Liver (tissue), 9 donors: ENCODE measurements around the gene LRP3. TPM values are rescaled to one million over a fixed set of nuclear protein-coding genes. Genes with fewer than 3 reads are reported as not detected.

ENCODE experiments used
- DNase-seq: peaks from one replicate; pipeline ENCODE4 v3.0.0-alpha.2; 2017; ENCODE audit warnings: low spot score
- H3K27ac ChIP-seq, 2 donors: one replicate each; pipeline ENCODE4 v1.7.0; 2013; ENCODE audit warnings: inconsistent platforms in 2 of 2, low read length in 2 of 2, control low read depth in 1 of 2, low read depth in 1 of 2, mild to moderate bottlenecking in 1 of 2
- H3K27me3 ChIP-seq, 4 donors: one replicate each; pipeline versions ENCODE4 v1.6.1 to v1.7.0; 2013; ENCODE audit warnings: low read length in 3 of 4, inconsistent platforms in 1 of 4, mild to moderate bottlenecking in 1 of 4, moderate library complexity in 1 of 4; ENCODE audit not compliant: control insufficient read depth in 4 of 4, insufficient read depth in 4 of 4
- H3K36me3 ChIP-seq, 4 donors: one replicate each; pipeline versions ENCODE4 v1.6.1 to v1.7.0; 2013; ENCODE audit warnings: low read length in 3 of 4, mild to moderate bottlenecking in 3 of 4, low read depth in 1 of 4, moderate library complexity in 1 of 4; ENCODE audit not compliant: control insufficient read depth in 4 of 4, insufficient read depth in 3 of 4
- H3K4me1 ChIP-seq, 4 donors: one replicate each; pipeline versions ENCODE4 v1.6.1 to v1.7.0; 2013; ENCODE audit warnings: low read length in 3 of 4, mild to moderate bottlenecking in 3 of 4, moderate library complexity in 1 of 4; ENCODE audit not compliant: control insufficient read depth in 4 of 4, insufficient read depth in 4 of 4
- H3K4me3 ChIP-seq, 3 donors: one replicate each; pipeline versions ENCODE4 v1.6.1 to v1.7.0; 2013; ENCODE audit warnings: low read length in 3 of 3, control low read depth in 1 of 3, low read depth in 1 of 3, mild to moderate bottlenecking in 1 of 3
- H3K9ac ChIP-seq, 2 donors: one replicate each; pipeline ENCODE4 v1.7.0; 2013; ENCODE audit warnings: low read length in 2 of 2, mild to moderate bottlenecking in 2 of 2, moderate library complexity in 2 of 2, control low read depth in 1 of 2, low read depth in 1 of 2
- H3K9me3 ChIP-seq, 4 donors: one replicate each; pipeline versions ENCODE4 v1.6.1 to v1.7.0; 2013; ENCODE audit warnings: low read length in 3 of 4; ENCODE audit not compliant: control insufficient read depth in 4 of 4
- EGR1 ChIP-seq, 2 donors: IDR thresholded peaks; 2 replicates each; pipeline ENCODE4 v1.6.1; 2016 to 2018; ENCODE audit warnings: antibody characterized with exemption in 2 of 2, low read depth in 2 of 2
- FOXA1 ChIP-seq: IDR thresholded peaks from 2 replicates; pipeline ENCODE4 v1.6.1; 2016; ENCODE audit warnings: antibody characterized with exemption
- FOXA2 ChIP-seq: IDR thresholded peaks from 2 replicates; pipeline ENCODE4 v1.6.1; 2016; ENCODE audit warnings: antibody characterized with exemption
- GABPA ChIP-seq, 2 donors: IDR thresholded peaks in 1 of 2; conservative IDR thresholded peaks in 1 of 2; 2 replicates each; pipeline ENCODE4 v1.6.1; 2016; ENCODE audit warnings: antibody characterized with exemption in 2 of 2, mild to moderate bottlenecking in 1 of 2, moderate library complexity in 1 of 2
- HNF4A ChIP-seq, 2 donors: conservative IDR thresholded peaks; 2 replicates each; pipeline ENCODE4 v1.6.1; 2016; ENCODE audit warnings: antibody characterized with exemption in 2 of 2, mild to moderate bottlenecking in 2 of 2
- JUND ChIP-seq, 2 donors: IDR thresholded peaks; 2 replicates each; pipeline ENCODE4 v1.6.1; 2016; ENCODE audit warnings: antibody characterized with exemption in 2 of 2
- NR2F2 ChIP-seq: IDR thresholded peaks from 2 replicates; pipeline ENCODE4 v1.6.1; 2016; ENCODE audit warnings: antibody characterized with exemption
- TAF1 ChIP-seq: conservative IDR thresholded peaks from 2 replicates; pipeline ENCODE4 v1.6.1; 2016; ENCODE audit warnings: antibody characterized with exemption, mild to moderate bottlenecking
- WGBS: extraction: QIAGEN DNeasy Blood & Tissue Kit; methylation state at CpG from one replicate; pipeline ENCODE4 v1.1.7; 2013; 5-methylcytosine and 5-hydroxymethylcytosine counted together
- polyA plus RNA-seq, 2 donors: library from polyadenylated mRNA; stranded (reverse) in 1 of 2; unstranded in 1 of 2; fragments of 200-250 nt in 1 of 2; fragments of >200 nt in 1 of 2; fragmentation: Nextera tagmentation in 1 of 2; extraction: Ambion mirVana in 1 of 2; gene quantifications; one replicate each; pipeline versions ENCODE4 v1.2.1 to v1.2.3, GENCODE V29; 2013 to 2015
- total RNA-seq, 2 donors: library from RNA; depleted of rRNA; stranded (reverse); fragments of >200 nt; gene quantifications; one replicate each; pipeline ENCODE4 v1.2.3, GENCODE V29; 2014
- TF ChIP-seq, protein P1 (sequence below): fragments of 150-350 bp; IDR thresholded peaks from 2 replicates; pipeline ENCODE4 v1.5.1; 2017; ENCODE audit warnings: improper control_type of control experiment, low read depth, low read length; ENCODE audit not compliant: missing input control
- TF ChIP-seq, protein P2 (sequence below): IDR thresholded peaks from 2 replicates; pipeline ENCODE4 v1.6.1; 2016; ENCODE audit warnings: antibody characterized with exemption, mild to moderate bottlenecking
- TF ChIP-seq, protein P3 (sequence below): IDR thresholded peaks from 2 replicates; pipeline ENCODE4 v1.6.1; 2016; ENCODE audit warnings: antibody characterized with exemption
- TF ChIP-seq, protein P4 (sequence below): IDR thresholded peaks from 2 replicates; pipeline ENCODE4 v1.6.1; 2016; ENCODE audit warnings: antibody characterized with exemption
- TF ChIP-seq, protein P5 (sequence below): IDR thresholded peaks from 2 replicates; pipeline ENCODE4 v1.6.1; 2016; ENCODE audit warnings: antibody characterized with exemption
- donor health status: healthy.
- donor health status: healthy.
- donor health status: healthy.
- donor health status: healthy.
- donor health status: healthy.

The LRP3 gene
- total and polyA plus RNA-seq, 4 donors = 2.5 to 42.3 (median 15.4) TPM

DNA sequence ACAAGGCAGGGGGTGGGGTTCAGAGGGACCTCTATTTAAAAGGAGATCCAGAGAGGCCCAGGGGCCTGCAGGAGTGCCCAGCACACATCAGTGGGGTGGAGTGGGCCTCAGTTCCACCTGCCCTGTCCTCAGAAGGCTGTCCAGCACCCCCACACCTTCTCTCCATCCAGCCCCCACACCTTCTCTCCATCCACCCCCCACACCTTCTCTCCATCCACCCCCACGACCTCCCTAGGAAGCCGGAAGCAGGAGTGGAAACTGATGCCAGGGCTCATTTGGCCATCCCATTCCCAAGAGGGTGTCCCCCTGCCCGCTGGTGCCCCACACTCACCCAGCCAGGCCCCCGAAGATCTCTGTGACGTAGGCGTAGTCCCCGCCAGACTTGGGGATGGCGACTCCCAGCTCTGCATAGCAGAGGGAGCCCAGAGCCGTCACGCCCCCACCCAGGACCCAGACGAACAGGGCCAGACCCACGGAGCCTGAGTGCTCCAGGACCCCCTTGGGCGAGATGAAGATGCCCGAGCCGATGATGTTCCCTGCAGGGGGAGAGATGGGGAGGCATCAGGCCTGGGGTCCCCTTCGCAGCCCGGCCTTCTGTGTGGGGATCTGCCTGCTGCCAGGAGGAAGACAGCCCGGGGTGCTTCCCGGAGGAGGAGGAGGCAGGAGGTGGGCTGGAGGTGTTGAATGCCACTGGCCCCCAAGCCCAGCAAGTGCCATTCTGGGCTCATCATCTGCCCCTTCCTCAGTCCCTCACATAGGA, 21.5 kb downstream of the LRP3 start:
- Histone ChIP-seq H3K4me3 (no peak overlapping the region), H3K27ac (no peak overlapping the region), H3K9me3 (no peaks in the 10 kb centered on the region), H3K9ac (no peak overlapping the region), H3K4me1 (peaks cover 2 to 13% (median 8%) of the 10 kb centered on the region in 4 donors), H3K36me3 (no peaks in the 10 kb centered on the region), H3K27me3 (no peaks in the 10 kb centered on the region)
- DNase-seq = no peak
- WGBS = 91% methylated on average over 19 of the region's 19 CpGs
- TF ChIP-seq FOXA2 (no peak), NR2F2 (no peak), GABPA (IDR thresholded peaks at IDR 0.05 in 1 of 2, conservative IDR thresholded peaks at IDR 0.05 in 1 of 2) (no peak), EGR1 (IDR thresholded peaks at IDR 0.05; ENCODE audit: low read depth in 2 of 2) (no peak)

DNA sequence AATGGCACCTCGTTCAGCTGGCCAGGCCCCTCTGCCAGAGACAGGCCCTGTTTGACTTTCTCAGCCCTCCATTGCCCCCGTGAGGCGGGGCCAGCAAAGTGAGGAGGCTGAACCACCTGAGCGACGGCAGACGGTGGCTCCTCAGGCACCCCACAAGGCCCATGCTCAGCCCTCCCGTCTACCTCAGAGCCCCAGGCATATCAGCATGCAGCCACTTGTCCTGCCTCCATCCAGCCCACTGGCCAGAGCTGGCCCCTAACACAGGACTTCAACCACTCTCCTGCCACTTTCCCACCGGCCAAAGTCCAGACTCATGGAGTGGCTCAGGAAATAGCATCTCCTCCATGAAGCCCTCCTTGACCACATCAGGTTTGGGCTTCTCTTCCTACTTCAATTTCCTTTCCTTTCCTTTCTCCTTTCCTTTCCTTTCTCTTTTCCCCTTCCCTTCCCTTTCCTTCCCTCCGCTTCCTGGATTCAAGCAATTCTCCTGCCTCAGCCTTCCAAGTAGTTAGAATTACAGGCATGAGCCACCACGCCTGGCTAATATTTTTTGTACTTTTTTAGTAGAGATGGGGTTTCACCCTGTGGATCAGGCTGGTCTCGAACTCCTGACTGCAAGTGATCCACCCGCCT, 22.2 kb downstream of the LRP3 start:
- H3K27me3 ChIP-seq = no peaks in the 10 kb centered on the region
- H3K4me3 ChIP-seq = no peak overlapping the region
- no peak for DNase-seq
- H3K9me3 ChIP-seq = no peaks in the 10 kb centered on the region
- H3K36me3 ChIP-seq = no peaks in the 10 kb centered on the region
- whole genome bisulfite sequencing = 80% methylated on average over 12 of the region's 12 CpGs
- H3K27ac ChIP-seq = no peak overlapping the region
- peaks cover 2 to 13% (median 8%) of the 10 kb centered on the region in 4 donors for H3K4me1 ChIP-seq
- no peak for TF ChIP-seq HNF4A (conservative IDR thresholded peaks at IDR 0.05)
- TF ChIP-seq, protein P1, sequence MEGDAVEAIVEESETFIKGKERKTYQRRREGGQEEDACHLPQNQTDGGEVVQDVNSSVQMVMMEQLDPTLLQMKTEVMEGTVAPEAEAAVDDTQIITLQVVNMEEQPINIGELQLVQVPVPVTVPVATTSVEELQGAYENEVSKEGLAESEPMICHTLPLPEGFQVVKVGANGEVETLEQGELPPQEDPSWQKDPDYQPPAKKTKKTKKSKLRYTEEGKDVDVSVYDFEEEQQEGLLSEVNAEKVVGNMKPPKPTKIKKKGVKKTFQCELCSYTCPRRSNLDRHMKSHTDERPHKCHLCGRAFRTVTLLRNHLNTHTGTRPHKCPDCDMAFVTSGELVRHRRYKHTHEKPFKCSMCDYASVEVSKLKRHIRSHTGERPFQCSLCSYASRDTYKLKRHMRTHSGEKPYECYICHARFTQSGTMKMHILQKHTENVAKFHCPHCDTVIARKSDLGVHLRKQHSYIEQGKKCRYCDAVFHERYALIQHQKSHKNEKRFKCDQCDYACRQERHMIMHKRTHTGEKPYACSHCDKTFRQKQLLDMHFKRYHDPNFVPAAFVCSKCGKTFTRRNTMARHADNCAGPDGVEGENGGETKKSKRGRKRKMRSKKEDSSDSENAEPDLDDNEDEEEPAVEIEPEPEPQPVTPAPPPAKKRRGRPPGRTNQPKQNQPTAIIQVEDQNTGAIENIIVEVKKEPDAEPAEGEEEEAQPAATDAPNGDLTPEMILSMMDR = no peak
- TF ChIP-seq, protein P2, sequence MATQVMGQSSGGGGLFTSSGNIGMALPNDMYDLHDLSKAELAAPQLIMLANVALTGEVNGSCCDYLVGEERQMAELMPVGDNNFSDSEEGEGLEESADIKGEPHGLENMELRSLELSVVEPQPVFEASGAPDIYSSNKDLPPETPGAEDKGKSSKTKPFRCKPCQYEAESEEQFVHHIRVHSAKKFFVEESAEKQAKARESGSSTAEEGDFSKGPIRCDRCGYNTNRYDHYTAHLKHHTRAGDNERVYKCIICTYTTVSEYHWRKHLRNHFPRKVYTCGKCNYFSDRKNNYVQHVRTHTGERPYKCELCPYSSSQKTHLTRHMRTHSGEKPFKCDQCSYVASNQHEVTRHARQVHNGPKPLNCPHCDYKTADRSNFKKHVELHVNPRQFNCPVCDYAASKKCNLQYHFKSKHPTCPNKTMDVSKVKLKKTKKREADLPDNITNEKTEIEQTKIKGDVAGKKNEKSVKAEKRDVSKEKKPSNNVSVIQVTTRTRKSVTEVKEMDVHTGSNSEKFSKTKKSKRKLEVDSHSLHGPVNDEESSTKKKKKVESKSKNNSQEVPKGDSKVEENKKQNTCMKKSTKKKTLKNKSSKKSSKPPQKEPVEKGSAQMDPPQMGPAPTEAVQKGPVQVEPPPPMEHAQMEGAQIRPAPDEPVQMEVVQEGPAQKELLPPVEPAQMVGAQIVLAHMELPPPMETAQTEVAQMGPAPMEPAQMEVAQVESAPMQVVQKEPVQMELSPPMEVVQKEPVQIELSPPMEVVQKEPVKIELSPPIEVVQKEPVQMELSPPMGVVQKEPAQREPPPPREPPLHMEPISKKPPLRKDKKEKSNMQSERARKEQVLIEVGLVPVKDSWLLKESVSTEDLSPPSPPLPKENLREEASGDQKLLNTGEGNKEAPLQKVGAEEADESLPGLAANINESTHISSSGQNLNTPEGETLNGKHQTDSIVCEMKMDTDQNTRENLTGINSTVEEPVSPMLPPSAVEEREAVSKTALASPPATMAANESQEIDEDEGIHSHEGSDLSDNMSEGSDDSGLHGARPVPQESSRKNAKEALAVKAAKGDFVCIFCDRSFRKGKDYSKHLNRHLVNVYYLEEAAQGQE = no peak
- no peak for TF ChIP-seq TAF1
- TF ChIP-seq GABPA (IDR thresholded peaks at IDR 0.05 in 1 of 2, conservative IDR thresholded peaks at IDR 0.05 in 1 of 2) = no peak
- no peak for TF ChIP-seq FOXA1
- TF ChIP-seq FOXA2 = no peak
- TF ChIP-seq JUND (IDR thresholded peaks at IDR 0.05) = no peak
- TF ChIP-seq, protein P3, sequence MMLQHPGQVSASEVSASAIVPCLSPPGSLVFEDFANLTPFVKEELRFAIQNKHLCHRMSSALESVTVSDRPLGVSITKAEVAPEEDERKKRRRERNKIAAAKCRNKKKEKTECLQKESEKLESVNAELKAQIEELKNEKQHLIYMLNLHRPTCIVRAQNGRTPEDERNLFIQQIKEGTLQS = no peak
- TF ChIP-seq, protein P4, sequence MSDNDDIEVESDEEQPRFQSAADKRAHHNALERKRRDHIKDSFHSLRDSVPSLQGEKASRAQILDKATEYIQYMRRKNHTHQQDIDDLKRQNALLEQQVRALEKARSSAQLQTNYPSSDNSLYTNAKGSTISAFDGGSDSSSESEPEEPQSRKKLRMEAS = no peak
- TF ChIP-seq, protein P5, sequence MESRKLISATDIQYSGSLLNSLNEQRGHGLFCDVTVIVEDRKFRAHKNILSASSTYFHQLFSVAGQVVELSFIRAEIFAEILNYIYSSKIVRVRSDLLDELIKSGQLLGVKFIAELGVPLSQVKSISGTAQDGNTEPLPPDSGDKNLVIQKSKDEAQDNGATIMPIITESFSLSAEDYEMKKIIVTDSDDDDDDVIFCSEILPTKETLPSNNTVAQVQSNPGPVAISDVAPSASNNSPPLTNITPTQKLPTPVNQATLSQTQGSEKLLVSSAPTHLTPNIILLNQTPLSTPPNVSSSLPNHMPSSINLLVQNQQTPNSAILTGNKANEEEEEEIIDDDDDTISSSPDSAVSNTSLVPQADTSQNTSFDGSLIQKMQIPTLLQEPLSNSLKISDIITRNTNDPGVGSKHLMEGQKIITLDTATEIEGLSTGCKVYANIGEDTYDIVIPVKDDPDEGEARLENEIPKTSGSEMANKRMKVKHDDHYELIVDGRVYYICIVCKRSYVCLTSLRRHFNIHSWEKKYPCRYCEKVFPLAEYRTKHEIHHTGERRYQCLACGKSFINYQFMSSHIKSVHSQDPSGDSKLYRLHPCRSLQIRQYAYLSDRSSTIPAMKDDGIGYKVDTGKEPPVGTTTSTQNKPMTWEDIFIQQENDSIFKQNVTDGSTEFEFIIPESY = no peak
- no peak overlapping the region for H3K9ac ChIP-seq
